IPS-18a (cell line): ENCODE results near the gene CFL2.
"Not testable (repeated sequence)": the region's sequence is repeated elsewhere in the genome, so short reads cannot be mapped to it uniquely, and the experiment has no call there.

Source experiments
- H3K27ac ChIP-seq: one replicate; pipeline ENCODE4 v1.5.1; 2013; ENCODE audit warnings: low read length
- H3K27me3 ChIP-seq: one replicate; pipeline ENCODE4 v1.6.1; 2013; ENCODE audit warnings: mild to moderate bottlenecking, low read length; ENCODE audit not compliant: control insufficient read depth, insufficient read depth
- H3K36me3 ChIP-seq: one replicate; pipeline ENCODE4 v1.6.1; 2013; ENCODE audit warnings: low read depth, low read length; ENCODE audit not compliant: control insufficient read depth
- H3K4me1 ChIP-seq: one replicate; pipeline ENCODE4 v1.6.1; 2013; ENCODE audit warnings: low read depth, low read length; ENCODE audit not compliant: control insufficient read depth
- H3K4me3 ChIP-seq: one replicate; pipeline ENCODE4 v1.5.1; 2013; ENCODE audit warnings: low read length
- H3K9ac ChIP-seq: one replicate; pipeline ENCODE4 v1.6.1; 2013; ENCODE audit warnings: mild to moderate bottlenecking, low read length, moderate library complexity
- H3K9me3 ChIP-seq: one replicate; pipeline ENCODE4 v1.6.1; 2013; ENCODE audit warnings: low read depth, low read length; ENCODE audit not compliant: control insufficient read depth

Gene CFL2

DNA sequence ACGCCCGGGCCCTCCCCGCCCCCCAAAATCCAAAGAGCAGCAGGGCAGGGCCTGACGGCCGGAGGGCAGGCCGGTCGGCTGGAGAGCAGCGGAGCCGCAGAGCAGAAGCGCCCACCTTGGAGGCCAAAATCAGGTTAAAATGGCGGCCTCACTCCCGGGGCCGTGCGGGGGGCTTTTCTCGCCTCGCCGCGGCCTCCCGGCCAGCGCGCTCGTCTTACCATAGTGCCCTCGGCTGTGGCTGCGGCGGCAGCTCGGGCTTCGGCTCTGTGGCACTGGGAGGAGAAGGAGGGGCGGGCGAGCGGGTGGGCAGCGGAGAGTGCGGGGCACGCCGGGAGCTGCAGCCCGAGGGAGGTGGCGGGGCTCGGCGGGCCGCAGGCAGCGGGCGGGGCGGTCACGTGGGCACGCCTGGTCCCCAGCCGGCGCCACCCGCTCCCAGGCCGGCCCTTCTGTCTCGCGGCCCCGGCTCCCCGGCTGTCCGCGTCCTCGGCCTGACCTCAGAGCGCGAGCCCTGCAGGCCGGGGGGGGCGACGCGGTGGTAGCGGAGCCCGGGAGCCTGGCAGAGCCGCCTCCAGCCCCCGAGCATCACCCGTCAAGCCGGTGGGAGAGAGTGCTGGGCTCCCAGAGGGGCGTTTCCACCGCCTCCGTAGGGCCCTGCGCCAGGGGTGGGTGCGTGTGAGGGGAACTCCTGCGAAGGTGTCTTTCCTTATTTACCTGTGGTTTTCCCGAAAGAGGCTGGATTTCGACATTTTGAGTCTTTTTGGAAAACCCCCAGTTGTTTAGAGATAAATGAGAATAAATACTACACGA, at the start of gene CFL2:
Gene CFL2 (minus strand): TSS at position 274 of the 807 bp plus-strand sequence. CDS start 53 bp downstream, at position 221.
- peaks cover 12% of the 10 kb centered on the region for H3K27me3 ChIP-seq
- peak within 1 kb of the TSS; percentile 89 for H3K9ac ChIP-seq
- H3K4me1 ChIP-seq = peaks cover 7% of the 10 kb centered on the region
- no peaks in the 10 kb centered on the region for H3K9me3 ChIP-seq
- peak within 1 kb of the TSS; percentile 59 for H3K27ac ChIP-seq
- peaks cover 10% of the 10 kb centered on the region for H3K36me3 ChIP-seq
- H3K4me3 ChIP-seq = peak within 1 kb of the TSS; percentile 94

DNA sequence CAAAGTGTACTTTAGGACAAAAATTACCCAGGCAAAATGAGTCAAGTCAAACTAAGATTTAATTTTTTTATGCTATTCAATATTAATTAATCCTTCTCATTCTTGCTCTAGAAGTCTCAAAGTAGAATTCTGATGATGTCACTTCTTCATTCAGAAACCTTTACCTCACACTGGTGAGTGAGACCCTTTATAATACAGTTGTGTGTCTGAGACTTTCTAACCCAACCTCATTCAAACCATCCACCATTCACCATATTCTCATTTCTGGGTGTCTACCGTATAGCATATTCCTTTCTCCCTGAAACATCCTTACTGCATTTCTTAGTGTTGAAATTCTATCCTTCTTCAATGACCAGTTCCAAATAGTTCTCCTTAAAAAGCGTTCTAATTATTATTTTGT, 40.8 kb upstream of the CFL2 start:
- H3K27me3 ChIP-seq = no peaks in the 10 kb centered on the region
- H3K4me3 ChIP-seq = no peak overlapping the region
- no peaks in the 10 kb centered on the region for H3K9me3 ChIP-seq
- no peaks in the 10 kb centered on the region for H3K4me1 ChIP-seq
- no peak overlapping the region for H3K27ac ChIP-seq
- H3K9ac ChIP-seq = no peak overlapping the region
- peaks cover 9% of the 10 kb centered on the region for H3K36me3 ChIP-seq

GRCh38 chr14:34754687-34755086, 40.3 kb upstream of the CFL2 start:
- no peak overlapping the region for H3K4me3 ChIP-seq
- H3K36me3 ChIP-seq = peaks cover 5% of the 10 kb centered on the region
- no peaks in the 10 kb centered on the region for H3K9me3 ChIP-seq
- H3K9ac ChIP-seq = no peak overlapping the region
- no peaks in the 10 kb centered on the region for H3K4me1 ChIP-seq
- H3K27me3 ChIP-seq = no peaks in the 10 kb centered on the region
- no peak overlapping the region for H3K27ac ChIP-seq

DNA sequence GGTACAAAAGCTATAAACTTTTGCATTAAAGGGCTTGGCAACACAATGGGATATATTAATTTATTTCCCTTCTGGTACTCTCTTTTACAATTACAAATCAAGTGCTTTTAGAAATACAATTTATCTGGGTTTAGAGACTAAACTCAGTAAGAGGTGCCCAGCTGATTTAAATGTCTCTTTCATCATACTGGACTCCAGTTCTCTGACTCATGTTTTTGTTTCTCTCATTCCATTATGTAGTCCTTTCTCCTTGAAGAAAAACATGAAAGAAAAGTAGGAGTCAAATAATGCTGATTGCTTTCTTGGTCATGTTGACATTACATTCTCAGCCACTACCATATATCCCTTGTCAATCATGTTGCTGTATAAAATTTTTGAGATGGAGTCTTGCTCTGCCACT, 36.3 kb upstream of the CFL2 start:
- Histone ChIP-seq H3K27ac (no peak overlapping the region), H3K27me3 (no peaks in the 10 kb centered on the region), H3K9me3 (no peaks in the 10 kb centered on the region), H3K4me3 (no peak overlapping the region), H3K4me1 (no peaks in the 10 kb centered on the region), H3K36me3 (no peaks in the 10 kb centered on the region), H3K9ac (no peak overlapping the region)

DNA sequence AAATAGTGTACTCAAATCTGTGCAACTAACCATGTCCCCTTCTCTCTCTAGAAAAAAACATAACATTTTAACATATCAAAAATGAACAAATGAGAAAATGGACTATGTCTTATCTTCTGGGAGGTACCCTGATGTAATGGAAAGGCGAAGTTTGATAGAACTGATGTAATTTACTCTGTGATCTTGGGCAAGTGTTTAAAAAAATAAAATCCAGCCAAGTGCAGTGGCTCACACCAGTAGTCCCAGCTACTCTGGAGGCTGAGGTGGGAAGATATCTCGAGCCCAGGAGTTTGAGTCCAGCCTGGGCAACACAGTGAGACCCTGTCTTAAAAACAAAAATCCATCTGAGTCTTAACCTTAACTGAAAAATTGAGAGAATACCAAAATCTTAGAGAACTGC, 35.8 kb upstream of the CFL2 start:
- no peaks in the 10 kb centered on the region for H3K4me1 ChIP-seq
- no peaks in the 10 kb centered on the region for H3K36me3 ChIP-seq
- H3K9ac ChIP-seq = no peak overlapping the region
- no peak overlapping the region for H3K4me3 ChIP-seq
- no peaks in the 10 kb centered on the region for H3K9me3 ChIP-seq
- H3K27me3 ChIP-seq = no peaks in the 10 kb centered on the region
- H3K27ac ChIP-seq = no peak overlapping the region

DNA sequence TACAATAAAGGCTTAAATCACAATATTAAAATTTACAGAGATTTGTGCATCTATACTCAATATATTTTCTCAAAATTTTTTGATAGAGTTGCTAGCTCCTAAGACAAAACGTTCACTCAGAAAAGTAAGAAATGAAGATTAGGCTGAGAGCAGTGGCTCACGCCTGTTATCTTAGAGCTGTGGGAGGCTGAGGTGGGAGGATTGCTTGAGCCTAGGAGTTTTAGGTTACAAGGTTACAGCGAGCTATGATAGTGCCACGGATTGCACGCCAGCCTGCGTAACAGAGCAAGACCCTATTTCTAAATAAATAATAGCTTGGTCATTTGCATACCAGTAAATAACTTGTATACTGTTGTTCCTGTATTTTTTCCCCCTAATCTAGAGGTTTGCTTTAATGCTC, 35.0 kb upstream of the CFL2 start:
- no peak overlapping the region for H3K27ac ChIP-seq
- no peaks in the 10 kb centered on the region for H3K27me3 ChIP-seq
- no peaks in the 10 kb centered on the region for H3K9me3 ChIP-seq
- H3K4me3 ChIP-seq = no peak overlapping the region
- H3K4me1 ChIP-seq = no peaks in the 10 kb centered on the region
- H3K36me3 ChIP-seq = no peaks in the 10 kb centered on the region
- H3K9ac ChIP-seq = no peak overlapping the region

DNA sequence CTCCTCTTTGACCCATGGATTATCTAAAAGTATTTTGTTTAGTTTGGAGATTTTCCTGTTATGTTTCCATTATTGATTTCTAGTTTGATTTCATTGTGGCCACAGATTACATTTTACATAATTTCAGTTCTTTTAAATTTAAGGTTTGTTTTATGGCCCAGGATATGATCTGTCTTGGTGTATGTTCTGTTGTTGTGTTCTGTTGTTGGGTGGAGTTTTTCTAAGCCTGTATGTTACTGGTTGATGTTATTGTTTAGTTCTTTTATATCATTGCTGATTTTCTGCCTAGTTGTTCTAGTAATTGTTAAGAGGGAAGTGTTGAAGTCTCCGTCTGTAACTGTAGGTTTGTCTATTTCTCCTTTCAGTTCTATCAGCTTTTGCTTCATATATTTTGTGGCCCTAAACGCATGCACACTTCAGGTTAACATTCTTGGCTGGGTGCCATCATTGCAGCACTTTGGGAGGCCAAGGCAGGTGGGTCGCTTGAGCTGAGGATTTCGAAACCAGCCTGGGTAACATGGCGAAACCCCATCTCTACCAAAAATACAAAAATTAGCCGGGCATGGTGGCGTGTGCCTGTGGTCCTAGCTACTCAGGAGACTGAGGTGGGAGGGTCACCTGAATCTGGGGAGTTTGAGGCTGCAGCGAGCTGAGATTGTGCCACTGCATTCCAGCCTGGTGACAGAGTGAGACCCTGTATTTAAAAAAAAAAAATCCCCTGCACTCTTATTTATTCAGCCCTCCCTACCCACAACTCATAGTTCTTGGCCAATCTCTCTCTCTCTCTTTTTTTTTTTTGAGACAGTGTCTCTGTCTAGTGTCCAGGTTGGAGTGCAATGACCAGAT, 28.1 kb upstream of the CFL2 start:
- no peaks in the 10 kb centered on the region for H3K4me1 ChIP-seq
- H3K36me3 ChIP-seq = no peaks in the 10 kb centered on the region
- no peak overlapping the region for H3K27ac ChIP-seq
- H3K27me3 ChIP-seq = no peaks in the 10 kb centered on the region
- H3K9me3 ChIP-seq = no peaks in the 10 kb centered on the region
- H3K9ac ChIP-seq = no peak overlapping the region
- no peak overlapping the region for H3K4me3 ChIP-seq

- no peak overlapping the region for H3K4me3 ChIP-seq
- H3K4me1 ChIP-seq = no peaks in the 10 kb centered on the region
- no peak overlapping the region for H3K27ac ChIP-seq
- H3K9ac ChIP-seq = no peak overlapping the region
- H3K27me3 ChIP-seq = no peaks in the 10 kb centered on the region
- H3K36me3 ChIP-seq = no peaks in the 10 kb centered on the region
- no peaks in the 10 kb centered on the region for H3K9me3 ChIP-seq
Observed at GRCh38 chr14:34741840-34742239, 27.4 kb upstream of the CFL2 start.

DNA sequence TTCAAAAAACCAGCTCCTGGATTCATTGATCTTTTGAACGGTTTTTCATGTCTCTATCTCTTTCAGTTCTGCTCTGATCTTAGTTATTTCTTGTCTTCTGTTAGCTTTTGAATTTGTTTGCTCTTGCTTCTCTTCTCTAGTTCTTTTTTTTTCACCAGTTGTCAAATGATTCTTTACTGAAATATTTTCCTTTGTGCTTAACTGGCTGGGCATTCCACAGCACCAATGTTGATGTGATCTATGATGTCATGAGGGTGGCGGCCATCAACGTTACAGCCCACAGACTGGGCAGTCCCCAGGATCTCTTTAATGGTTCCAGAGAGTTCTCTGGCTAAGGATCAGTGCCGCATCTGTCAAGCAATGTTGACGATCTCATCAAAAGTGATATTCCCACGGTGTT, 25.7 kb upstream of the CFL2 start:
- H3K36me3 ChIP-seq, H3K27ac ChIP-seq, H3K4me1 ChIP-seq, H3K4me3 ChIP-seq, H3K9me3 ChIP-seq, H3K9ac ChIP-seq, H3K27me3 ChIP-seq: not testable (repeated sequence)

- H3K9me3 ChIP-seq, H3K4me1 ChIP-seq, H3K27me3 ChIP-seq, H3K36me3 ChIP-seq, H3K4me3 ChIP-seq, H3K27ac ChIP-seq, H3K9ac ChIP-seq: not testable (repeated sequence)
Observed at GRCh38 chr14:34737079-34737478, 22.7 kb upstream of the CFL2 start.

DNA sequence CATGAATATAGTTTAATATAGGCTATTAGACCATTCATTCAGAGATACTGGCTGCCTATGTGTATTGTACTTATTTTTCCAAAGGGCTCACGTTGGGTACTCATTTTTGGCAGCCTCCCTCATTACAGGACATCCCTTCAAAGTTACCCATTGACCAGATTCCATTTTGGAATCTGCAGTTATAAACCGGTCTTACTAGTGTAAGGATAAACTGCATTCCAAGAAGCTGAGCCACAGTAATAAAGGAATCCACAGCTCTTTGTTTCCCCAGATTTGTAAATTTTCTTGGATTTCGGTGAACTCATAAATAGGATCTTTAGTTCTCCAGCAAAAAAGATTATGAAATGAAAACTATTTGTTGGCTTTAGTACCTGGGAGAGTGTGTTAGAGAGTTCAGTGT, 18.9 kb upstream of the CFL2 start:
- H3K27me3 ChIP-seq = no peaks in the 10 kb centered on the region
- no peaks in the 10 kb centered on the region for H3K36me3 ChIP-seq
- H3K4me1 ChIP-seq = no peaks in the 10 kb centered on the region
- no peaks in the 10 kb centered on the region for H3K9me3 ChIP-seq
- H3K27ac ChIP-seq = no peak overlapping the region
- no peak overlapping the region for H3K9ac ChIP-seq
- no peak overlapping the region for H3K4me3 ChIP-seq

GRCh38 chr14:34732802-34733201, 18.4 kb upstream of the CFL2 start:
- Histone ChIP-seq H3K9me3 (no peaks in the 10 kb centered on the region), H3K4me3 (no peak overlapping the region), H3K36me3 (no peaks in the 10 kb centered on the region), H3K4me1 (no peaks in the 10 kb centered on the region), H3K27me3 (no peaks in the 10 kb centered on the region), H3K27ac (no peak overlapping the region), H3K9ac (no peak overlapping the region)
